HG03520 (cell line): ENCODE data around the gene XYLT1.
"Not testable (repeated sequence)": the region's sequence is repeated elsewhere in the genome, so short reads cannot be mapped to it uniquely, and the experiment has no call there.

ENCODE experiments used
- ATAC-seq: cut with Tn5 transposase; IDR thresholded peaks from one replicate; pipeline ENCODE4 v1.9.1; 2021; ENCODE audit warnings: mild to moderate bottlenecking, moderate library complexity; ENCODE audit not compliant: unreplicated experiment

Gene XYLT1

DNA sequence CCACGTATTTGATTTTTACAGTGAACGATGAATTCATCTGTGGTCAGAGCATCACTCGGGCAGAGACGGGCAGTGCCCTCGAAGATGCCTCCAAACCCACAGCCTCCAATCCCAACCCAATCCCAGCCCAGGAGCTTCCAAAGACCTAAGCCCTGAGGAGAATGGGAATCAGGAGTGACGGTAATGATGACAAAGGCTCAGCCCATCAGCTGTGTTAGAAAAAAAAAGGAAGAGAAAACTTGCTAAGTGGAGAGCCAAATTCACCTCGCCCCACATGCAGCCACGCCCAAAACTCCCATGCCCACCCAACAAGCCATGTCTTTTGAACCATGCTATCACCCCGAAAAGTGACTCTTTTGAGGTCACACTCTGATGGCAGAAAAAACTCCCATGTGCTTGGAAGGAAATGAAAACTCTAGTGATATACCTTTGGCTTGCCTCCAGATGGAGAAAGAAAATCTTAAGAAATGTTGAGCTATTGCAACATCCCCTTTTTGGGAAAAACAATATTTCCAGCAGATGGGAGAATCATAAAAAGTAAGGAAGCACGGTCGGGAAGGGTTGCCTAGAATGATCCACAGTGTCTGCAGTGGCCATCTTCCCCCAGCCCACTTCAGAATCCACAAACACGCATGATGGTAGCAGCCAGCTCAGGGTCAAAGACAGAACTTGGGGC is 37.7 kb downstream of the XYLT1 start:
- no peak for ATAC-seq

DNA sequence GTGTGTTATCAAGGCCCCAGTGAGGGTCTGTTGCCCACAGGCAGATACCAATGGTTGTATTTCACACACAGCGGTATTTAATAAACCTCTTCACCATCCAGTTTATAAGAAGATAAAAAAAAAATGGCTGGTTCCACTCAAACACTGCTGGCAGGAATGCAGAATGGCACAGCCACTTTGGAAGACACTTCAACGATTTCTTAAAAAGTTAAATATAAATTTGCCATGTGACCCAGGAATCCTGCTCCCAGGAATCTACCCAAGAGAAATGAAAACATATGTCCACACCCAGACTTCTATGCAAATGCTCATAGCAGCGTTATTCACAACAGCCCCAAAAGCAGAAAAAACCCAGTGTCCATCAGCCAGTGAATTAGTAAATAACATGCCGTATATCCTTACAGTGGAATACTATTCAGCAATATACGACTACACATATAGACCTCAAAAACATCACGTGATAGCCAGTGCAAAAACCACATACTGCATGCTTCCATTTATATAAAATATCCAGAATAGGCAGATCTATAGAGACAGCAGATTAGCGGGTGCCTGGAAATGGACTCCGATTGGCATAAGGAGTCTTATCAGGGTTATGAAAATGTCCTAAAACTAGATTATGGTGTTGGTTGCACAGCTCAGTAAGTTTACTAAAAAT is 38.7 kb downstream of the XYLT1 start:
- ATAC-seq: no peak

DNA sequence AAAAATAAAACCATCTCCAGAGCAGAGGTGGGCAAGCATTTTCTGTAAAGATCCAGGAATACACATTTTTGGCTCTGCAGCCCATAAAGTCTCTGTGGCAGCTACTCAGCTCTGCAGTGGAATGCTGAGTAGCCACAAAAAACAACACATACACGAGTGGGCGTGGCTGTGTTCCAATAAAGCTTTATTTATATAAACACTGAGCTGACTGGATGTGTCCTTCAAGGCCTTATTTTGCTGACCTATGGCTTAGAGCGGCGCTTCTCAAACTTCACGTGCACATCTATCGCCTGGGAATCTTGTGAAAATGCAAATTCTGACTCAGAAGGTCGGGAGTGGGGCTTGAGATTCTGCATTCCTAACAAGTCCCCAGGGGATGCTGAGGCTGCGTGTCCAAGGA is 39.7 kb downstream of the XYLT1 start:
- ATAC-seq: no peak

DNA sequence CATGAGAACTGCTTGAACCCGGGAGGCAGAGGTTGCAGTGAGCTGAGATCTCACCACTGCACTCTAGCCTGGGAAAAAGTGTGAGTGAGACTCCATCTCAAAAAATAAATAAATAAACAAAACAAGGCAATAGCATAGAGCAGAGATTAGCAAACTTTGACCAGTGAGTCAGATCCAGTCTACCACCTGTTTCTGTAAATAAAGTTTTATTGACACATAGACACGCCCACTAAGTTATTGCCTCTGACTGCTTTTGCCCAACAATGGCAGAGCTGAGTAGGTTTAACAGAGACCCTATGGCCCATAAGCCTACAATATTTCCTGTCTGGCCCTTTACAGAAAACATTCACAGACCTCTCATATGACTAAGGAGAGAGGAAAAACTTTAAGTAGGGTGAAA is 44.3 kb downstream of the XYLT1 start:
- ATAC-seq: no peak

DNA sequence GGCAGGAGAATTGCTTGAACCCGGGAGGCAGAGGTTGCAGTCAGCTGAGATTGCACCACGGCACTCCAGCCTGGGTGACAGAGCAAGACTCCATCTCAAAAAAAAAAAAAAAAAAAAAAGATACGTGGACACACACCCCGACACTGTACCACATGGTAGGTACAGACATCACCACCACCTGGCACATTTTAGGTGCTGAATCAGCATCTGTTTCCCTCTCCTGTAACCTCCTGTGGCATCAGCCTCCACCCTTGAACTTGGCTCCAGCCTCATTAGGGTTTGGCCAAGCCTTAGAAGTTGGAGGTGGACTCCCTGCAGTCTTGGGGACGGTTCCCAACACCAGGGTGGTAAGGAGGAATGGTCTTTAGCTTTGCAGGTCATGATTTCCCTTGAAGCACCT is 46.0 kb downstream of the XYLT1 start:
- ATAC-seq: no peak

DNA sequence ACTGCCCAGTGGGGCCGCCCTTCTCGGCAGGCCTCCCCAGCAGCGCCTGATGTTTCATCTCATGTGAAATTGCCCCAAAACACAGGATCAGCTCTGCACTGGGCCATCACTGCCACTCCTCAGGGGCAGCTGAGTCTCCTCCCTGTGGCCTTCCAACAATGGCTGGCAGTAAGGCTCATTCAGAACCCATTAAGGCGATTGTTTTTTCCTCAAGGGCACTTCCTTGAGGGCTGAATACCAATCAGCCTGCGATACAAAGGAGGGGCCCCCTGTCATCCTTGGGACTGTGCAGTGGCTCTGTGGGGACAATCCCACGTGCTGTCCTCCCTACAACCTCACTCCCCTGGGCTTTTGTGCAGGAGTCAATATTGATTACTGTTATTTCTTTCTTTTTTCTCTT is 47.5 kb downstream of the XYLT1 start:
- no peak for ATAC-seq

DNA sequence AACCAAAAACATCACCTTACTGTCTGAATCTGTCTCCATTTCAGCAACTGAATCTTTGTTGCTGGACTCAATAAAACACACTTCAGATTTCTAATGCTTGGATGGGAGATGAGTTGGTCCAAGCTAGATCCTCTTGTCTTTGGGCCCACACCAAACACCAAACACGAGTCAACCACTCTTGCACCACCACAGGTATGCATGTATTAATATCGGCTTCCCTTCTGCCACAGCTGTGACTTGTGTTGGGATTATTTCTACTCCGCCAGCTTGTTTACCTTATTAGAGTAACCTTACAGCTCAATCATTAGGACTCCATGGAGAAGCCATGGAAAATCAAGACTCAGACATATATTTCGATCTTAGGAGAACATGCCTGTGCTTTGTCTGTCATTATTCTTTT is 49.9 kb downstream of the XYLT1 start:
- ATAC-seq: no peak

DNA sequence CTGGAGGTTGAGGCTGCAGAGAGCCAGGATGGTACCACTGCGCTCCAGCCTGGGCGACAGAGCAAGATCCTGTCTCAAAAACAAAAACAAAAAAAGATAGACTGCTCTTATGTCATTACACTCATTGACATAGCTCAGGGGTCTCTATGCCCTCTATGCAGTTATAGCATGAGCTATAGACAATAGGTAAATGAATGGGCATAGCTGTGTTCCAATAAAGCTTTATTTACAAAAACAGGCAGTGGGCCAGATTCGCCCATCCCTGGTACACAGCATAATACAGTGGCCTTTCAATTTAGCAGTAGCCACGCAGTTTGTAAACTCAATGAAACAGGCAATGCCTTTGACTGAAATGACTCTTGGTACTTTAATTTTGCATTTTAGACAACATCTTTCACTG is 51.5 kb downstream of the XYLT1 start:
- ATAC-seq: no peak

DNA sequence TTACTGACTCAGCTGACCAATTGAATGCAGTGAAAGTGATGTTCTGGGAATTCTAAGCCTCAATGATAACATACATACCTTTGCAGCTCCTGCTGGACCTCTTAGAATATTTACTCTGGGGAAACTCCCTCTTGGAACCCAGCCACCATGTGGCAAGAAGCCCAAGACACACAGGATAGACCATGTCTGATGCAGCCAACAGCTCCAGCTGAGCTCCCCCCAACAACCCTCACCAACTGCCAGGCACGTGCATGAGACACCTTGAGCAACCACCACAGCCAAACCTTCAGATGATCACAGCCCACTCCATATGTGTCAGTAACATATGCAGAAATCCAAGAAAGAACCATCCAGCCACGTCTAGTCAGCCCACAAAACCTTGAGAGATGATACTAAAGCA is 53.0 kb downstream of the XYLT1 start:
- ATAC-seq: no peak

DNA sequence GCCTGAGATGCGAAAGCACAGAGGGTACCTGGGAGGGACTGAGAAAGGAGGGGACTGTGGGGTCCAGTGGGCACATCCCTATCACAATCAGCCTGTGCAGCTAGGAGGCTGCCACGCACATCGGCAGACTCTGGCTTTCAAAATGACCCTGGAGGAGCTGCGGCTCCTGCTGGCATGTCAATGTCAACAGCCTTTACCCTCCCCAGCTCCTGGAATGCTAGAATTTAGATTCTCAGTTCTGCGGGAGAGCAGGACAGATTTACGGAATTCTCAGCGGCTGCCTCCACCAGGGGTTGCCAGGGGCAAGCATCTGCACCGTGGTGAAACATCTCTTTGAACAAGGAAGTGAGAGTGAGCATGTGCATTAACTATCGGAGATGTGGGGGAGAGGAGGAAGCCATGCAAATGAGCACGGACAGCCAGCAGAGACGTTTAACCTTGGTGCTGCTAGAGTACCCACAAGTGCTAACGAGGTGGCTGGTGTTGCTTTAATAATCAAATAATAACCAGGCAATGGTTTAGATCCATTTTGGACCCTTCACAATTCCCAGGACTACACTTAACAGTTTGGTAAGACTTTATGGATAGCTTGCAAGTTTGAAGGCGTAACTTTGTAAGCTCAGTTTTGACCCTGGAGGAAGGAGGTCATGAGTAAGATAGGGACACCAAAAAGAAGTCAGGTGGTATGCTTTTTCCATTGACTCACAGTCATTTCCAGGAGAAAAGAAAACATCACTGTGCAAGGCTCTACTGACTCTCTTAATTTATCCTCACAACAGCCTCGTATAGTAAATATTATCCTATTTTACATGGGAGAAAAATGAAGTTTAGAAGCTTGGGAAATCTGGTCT is 54.1 kb downstream of the XYLT1 start:
- peak; percentile 96 for ATAC-seq

DNA sequence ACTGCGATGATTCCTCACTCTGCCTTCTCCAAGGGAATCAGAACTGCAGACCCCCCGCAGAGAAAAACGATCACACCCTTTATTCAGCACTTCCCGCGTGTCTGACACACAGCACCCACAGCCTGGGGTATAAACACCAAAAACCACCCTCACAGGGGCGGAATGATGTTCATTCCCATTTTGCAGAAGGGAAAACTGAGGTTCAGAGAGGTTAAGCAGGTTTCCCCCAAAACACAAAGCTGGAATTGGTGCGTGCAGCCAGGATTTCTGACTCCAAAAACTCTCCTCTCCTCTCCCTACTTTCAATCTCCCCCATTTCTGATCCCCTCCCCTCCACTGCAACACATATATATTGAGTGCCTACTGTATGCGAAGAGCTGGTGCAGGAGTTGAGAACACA is 55.8 kb downstream of the XYLT1 start:
- ATAC-seq: no peak

DNA sequence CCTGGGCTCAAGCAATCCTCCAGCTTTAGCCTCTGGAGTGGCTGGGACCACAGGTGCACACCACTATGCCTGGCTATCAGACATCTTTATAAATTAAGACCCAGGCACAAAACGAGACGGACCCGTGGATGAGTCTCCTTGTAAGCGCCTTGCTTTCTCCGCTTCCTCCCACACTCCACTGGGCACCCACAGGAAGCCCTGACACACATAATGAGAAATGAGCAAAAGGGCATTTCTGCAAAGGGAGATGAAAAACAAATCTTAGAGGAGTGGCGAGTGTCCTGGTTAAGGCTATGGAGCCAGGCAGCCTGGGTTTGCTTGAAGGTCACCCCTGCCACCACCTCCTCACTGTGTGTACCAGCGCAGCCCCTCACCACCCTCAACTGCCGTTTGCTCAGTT is 56.3 kb downstream of the XYLT1 start:
- ATAC-seq: no peak

DNA sequence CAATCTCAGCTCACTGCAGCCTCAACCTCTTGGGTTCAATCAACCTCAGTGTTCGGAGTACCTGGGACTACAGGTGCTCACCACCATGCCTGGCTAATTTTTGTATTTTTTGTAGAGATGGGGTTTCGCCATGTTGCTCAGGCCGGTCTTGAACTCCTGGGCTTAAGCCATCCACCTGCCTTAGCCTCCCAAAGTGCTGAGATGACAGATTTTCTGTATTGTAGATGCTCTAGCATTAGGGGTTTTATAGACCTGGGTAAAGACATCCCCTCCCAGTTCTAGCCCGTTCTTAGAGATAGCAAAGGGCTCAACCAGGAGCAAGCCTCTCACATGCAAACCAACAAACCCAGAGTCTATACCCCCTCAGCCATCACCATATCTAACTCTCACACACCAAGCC is 57.3 kb downstream of the XYLT1 start:
- no peak for ATAC-seq

DNA sequence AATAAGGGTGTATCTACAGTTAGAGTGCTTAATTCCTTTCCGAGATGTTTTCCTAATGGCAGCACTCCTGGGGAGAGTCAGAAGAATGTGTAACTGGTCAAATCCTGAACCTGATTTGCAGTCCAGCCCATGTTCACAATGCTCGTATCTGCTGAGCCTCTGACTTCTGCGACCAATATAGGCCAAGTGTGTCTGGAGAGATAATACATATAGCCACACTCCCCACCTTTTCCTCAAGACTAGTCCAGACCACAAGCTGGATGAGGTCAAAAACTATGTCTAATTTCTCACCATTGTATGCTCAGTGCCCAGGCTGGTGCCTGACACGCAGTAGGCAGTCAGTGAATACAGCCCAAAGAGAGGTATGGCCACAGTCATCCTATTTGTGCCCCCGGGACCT is 58.0 kb downstream of the XYLT1 start:
- ATAC-seq: no peak

DNA sequence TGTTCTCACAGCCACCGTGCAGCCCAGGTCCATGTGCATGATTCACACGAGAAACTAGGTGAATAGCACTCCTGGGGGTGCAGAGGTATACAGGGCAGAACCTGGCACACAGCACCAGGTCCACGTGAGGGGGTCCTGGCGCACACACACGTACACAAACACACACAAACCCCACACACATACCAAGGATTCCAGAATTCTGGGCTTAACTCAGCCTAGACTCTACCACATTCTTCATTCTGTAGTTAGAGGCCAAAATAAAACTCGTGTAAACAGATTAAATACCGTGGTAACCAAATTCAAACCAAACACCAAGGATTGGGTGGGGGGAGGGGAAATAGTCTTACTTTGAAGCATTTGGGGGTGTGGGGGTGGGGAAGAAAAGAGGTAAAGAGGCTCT is 58.5 kb downstream of the XYLT1 start:
- no peak for ATAC-seq

DNA sequence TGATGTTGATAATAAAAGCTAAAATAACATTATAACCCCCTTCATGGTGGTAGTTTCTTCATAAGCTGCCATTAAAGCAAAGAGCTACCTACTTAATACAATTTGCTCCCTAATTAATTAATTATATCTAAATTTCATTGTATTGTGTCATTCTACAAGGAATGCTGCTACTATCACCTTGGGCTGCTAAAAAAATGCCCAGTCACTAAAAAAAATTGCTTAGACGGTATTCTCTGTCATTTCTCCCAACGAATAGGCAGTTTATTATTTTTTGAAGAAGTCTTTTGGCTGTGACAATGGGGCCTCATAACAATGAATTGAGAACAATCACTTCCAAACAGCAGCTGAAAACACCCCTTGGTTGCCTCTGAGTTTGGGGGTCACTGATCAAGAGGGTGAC is 59.5 kb downstream of the XYLT1 start:
- ATAC-seq: no peak

DNA sequence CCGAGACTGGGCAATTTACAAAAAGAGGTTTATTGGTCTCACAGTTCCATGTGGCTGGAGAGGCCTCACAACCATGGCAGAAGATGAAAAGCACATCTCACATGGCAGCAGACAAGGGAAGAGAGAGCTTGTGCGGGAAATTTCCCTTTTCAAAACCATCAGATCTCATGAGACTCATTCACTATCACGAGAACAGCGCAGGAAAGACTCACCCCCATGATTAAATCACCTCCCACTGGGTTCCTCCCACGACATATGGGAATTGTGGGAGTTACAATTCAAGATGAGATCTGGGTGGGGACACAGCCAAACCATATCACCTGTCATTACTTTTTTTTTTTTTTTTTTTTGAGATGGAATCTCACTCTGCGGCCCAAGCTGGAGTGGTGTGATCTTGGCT is 60.4 kb downstream of the XYLT1 start:
- ATAC-seq: not testable (repeated sequence)

DNA sequence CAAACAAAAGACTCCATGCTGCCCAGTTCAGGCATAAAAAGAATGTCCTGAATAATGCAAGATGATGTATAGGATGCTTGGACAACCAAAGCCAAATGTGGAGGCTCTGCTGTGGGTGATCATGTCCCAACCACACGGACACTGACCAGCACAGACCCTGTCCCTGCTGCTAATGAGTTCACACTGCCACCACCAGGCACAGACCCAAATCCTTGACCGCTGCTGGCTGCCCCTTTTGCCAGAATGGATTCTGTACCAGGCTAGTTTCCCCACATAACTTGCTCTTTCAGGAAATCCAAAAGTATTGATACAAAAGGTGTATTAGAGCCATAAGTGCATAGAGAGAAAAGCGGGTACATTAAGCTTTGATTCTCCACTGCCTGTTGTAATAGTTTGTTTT is 60.9 kb downstream of the XYLT1 start:
- ATAC-seq: no peak

DNA sequence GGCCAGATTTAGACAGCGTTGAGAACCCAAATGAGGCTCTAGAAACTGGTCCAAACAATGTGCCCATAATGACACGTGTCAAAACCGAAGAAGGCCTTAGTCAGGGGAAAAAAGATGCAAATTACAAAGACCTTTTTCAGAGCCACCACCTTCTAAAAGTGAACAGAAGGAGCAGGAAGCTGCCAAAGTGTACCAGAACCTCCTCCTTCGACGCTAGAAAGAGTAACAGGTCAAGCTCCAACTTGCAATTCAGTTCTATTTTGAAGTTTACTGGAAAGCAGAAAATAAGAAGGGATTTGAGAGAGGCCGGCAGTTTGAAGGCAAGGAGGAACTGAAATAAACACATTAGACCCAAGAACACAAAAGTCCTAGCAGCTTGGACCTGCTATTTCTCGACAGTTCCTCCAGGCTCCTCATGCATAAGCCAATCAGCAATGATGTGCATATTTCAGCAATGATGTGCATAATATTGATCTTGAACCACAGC is 61.8 kb downstream of the XYLT1 start:
- no peak for ATAC-seq

DNA sequence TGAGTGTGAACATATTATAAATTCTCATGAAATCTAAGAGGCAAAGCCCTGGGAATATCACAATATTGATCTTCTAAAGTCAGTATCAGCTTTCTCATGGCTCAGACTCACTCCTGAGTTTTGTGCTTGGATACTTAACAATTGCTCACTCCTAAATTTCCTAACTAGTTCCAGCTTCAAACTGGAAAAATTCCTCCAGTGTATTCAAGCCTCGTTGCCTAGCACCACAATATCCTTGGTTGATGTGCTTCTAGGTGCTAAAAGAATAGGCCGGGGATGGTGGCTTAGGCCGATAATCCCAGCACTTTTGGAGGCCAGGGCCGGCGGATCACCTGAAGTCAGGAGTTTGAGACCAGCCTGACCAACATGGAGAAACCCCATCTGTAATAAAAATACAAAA is 62.5 kb downstream of the XYLT1 start:
- no peak for ATAC-seq

DNA sequence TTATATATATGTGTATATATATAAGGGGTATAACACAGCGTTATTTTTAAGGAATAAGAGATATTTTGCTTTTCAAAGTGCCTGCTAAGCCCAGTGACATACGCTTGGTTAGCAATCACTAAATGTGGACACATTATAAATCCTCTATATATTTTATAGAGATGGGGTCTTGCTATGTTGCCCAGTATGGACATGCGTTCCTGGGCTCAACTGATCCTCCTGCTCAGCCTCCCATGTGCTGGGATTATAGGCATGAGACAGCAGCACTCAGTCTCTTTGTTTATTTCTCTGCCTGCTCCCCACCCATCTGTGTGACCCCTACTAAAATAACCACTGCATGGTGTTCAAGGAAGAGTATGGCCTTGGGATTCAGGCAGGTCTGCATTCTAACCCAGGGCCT is 63.4 kb downstream of the XYLT1 start:
- ATAC-seq: no peak
